Ovary (tissue), 3 donors: Measurements from ENCODE around the gene LAT.

Experiments
- CTCF ChIP-seq, 3 donors: fragments of 450-650 bp in 2 of 3; fragments of 200-600 bp in 1 of 3; IDR thresholded peaks; one replicate each; pipeline versions ENCODE4 v1.5.1 to v1.8.0; 2016 to 2022; ENCODE audit warnings: antibody characterized with exemption in 3 of 3, mild to moderate bottlenecking in 1 of 3
- POLR2A ChIP-seq: fragments of 450-650 bp; IDR thresholded peaks from one replicate; pipeline ENCODE4 v1.6.1; 2017; ENCODE audit warnings: antibody characterized with exemption, mild to moderate bottlenecking, moderate library complexity
- donor health status: DM: no; HTN: no; CAD: no.

- no peak for TF ChIP-seq POLR2A
- no peak for TF ChIP-seq CTCF (IDR thresholded peaks at IDR 0.05)
Observed at GRCh38 chr16:28986492-28986891, 1.6 kb downstream of the LAT start.
